H9 (cell line): ENCODE data around the gene KRTAP19-8. TPM values are rescaled to one million over a fixed set of nuclear protein-coding genes. Genes with fewer than 3 reads are reported as not detected.

ENCODE experiments used
- DNase-seq: peaks from one replicate; pipeline ENCODE4 v3.0.0-alpha.2; 2017
- H2AFZ ChIP-seq: one replicate; pipeline ENCODE4 v1.6.1; 2013; ENCODE audit warnings: mild to moderate bottlenecking, low read length, control low read depth, moderate library complexity
- H2AK5ac ChIP-seq: 2 replicates; pipeline ENCODE4 v1.6.1; 2013; ENCODE audit warnings: low read length, control low read depth, mixed read lengths; ENCODE audit not compliant: insufficient read length
- H2BK120ac ChIP-seq: one replicate; pipeline ENCODE4 v1.6.1; 2013; ENCODE audit warnings: low read depth, mild to moderate bottlenecking, low read length, control low read depth, inconsistent platforms; ENCODE audit not compliant: poor library complexity, severe bottlenecking
- H2BK12ac ChIP-seq: 2 replicates; pipeline ENCODE4 v1.6.1; 2013; ENCODE audit warnings: low read length, control low read depth, mixed read lengths, low read depth; ENCODE audit not compliant: insufficient read length
- H2BK15ac ChIP-seq: 2 replicates; pipeline ENCODE4 v1.6.1; 2013; ENCODE audit warnings: low read depth, low read length, control low read depth
- H2BK20ac ChIP-seq: one replicate; pipeline ENCODE4 v1.6.1; 2013; ENCODE audit warnings: low read depth, mild to moderate bottlenecking, low read length, control low read depth, inconsistent platforms; ENCODE audit not compliant: poor library complexity, severe bottlenecking
- H2BK5ac ChIP-seq: 2 replicates; pipeline ENCODE4 v1.6.1; 2013; ENCODE audit warnings: low read length, control low read depth, mixed read lengths; ENCODE audit not compliant: insufficient read length
- H3K14ac ChIP-seq: 2 replicates; pipeline ENCODE4 v1.6.1; 2013; ENCODE audit warnings: low read length, control low read depth; ENCODE audit not compliant: insufficient read depth
- H3K18ac ChIP-seq: 2 replicates; pipeline ENCODE4 v1.6.1; 2013; ENCODE audit warnings: low read depth, mild to moderate bottlenecking, mixed read lengths, low read length, control low read depth; ENCODE audit not compliant: insufficient read length
- H3K23ac ChIP-seq: 2 replicates; pipeline ENCODE4 v1.6.1; 2013; ENCODE audit warnings: low read length, control low read depth, mixed read lengths, low read depth; ENCODE audit not compliant: insufficient read length
- H3K23me2 ChIP-seq: 2 replicates; pipeline ENCODE4 v1.6.1; 2013; ENCODE audit warnings: low read depth, mild to moderate bottlenecking, mixed read lengths, low read length, control low read depth; ENCODE audit not compliant: insufficient read length, poor library complexity, severe bottlenecking
- H3K27ac ChIP-seq: 2 replicates; pipeline ENCODE4 v1.5.1; 2013; ENCODE audit warnings: low read length, control low read depth, mixed read lengths, low read depth; ENCODE audit not compliant: insufficient read length
- H3K27me3 ChIP-seq: 2 replicates; pipeline ENCODE4 v1.6.1; 2013; ENCODE audit warnings: low read length, control low read depth, inconsistent platforms; ENCODE audit not compliant: insufficient read depth
- H3K4ac ChIP-seq: 2 replicates; pipeline ENCODE4 v1.6.1; 2013; ENCODE audit warnings: low read depth, mild to moderate bottlenecking, control low read depth, inconsistent platforms, low read length, moderate library complexity
- H3K4me1 ChIP-seq: 2 replicates; pipeline ENCODE4 v1.6.1; 2013; ENCODE audit warnings: low read length, control low read depth, inconsistent platforms; ENCODE audit not compliant: insufficient read depth
- H3K4me2 ChIP-seq: 2 replicates; pipeline ENCODE4 v1.6.1; 2013; ENCODE audit warnings: low read length, control low read depth, mixed read lengths; ENCODE audit not compliant: insufficient read length, insufficient read depth
- H3K56ac ChIP-seq: 2 replicates; pipeline ENCODE4 v1.6.1; 2013; ENCODE audit warnings: low read depth, mild to moderate bottlenecking, mixed read lengths, low read length, control low read depth; ENCODE audit not compliant: insufficient read length
- H3K79me1 ChIP-seq: 2 replicates; pipeline ENCODE4 v1.6.1; 2013; ENCODE audit warnings: low read depth, mild to moderate bottlenecking, moderate library complexity, low read length, control low read depth, inconsistent platforms; ENCODE audit not compliant: insufficient read depth, poor library complexity, severe bottlenecking
- H3K79me2 ChIP-seq: 2 replicates; pipeline ENCODE4 v1.6.1; 2013; ENCODE audit warnings: low read length, control low read depth, inconsistent platforms; ENCODE audit not compliant: insufficient read depth
- H3K9ac ChIP-seq: 2 replicates; pipeline ENCODE4 v1.6.1; 2013; ENCODE audit warnings: low read length, control low read depth, mixed read lengths; ENCODE audit not compliant: insufficient read length; ENCODE audit errors: extremely low read depth
- H3K9me3 ChIP-seq: one replicate; pipeline ENCODE4 v1.6.1; 2013; ENCODE audit warnings: low read depth, low read length, inconsistent platforms; ENCODE audit not compliant: control insufficient read depth
- H3T11ph ChIP-seq: one replicate; pipeline ENCODE4 v1.6.1; 2013; ENCODE audit warnings: mild to moderate bottlenecking, low read length, control low read depth, inconsistent platforms
- H4K20me1 ChIP-seq: one replicate; pipeline ENCODE4 v1.6.1; 2013; ENCODE audit not compliant: control insufficient read depth, insufficient read length, insufficient read depth
- H4K5ac ChIP-seq: 2 replicates; pipeline ENCODE4 v1.6.1; 2013; ENCODE audit warnings: low read depth, mild to moderate bottlenecking, mixed read lengths, low read length, control low read depth; ENCODE audit not compliant: insufficient read length
- H4K8ac ChIP-seq: replicated peaks from 2 replicates; pipeline ENCODE4 v1.6.1; 2013; ENCODE audit warnings: low read length, control low read depth, mixed read lengths, low read depth; ENCODE audit not compliant: insufficient read length
- H4K91ac ChIP-seq: 2 replicates; pipeline ENCODE4 v1.6.1; 2013; ENCODE audit warnings: low read depth, mild to moderate bottlenecking, moderate library complexity, mixed read lengths, low read length, control low read depth; ENCODE audit not compliant: insufficient read length
- H3K27ac Mint-ChIP-seq, 3 experiments: 2 replicates in 2 of 3; 3 replicates in 1 of 3; pipeline ENCODE4 v1.8.0; 2020 to 2021; ENCODE audit warnings: mixed read lengths in 3 of 3, mild to moderate bottlenecking in 1 of 3, moderate library complexity in 1 of 3
- H3K27me3 Mint-ChIP-seq: 2 replicates; pipeline ENCODE4 v1.8.0; 2021; ENCODE audit warnings: low read depth, mild to moderate bottlenecking, moderate library complexity, mixed read lengths
- H3K36me3 Mint-ChIP-seq, 3 experiments: 2 replicates in 2 of 3; 3 replicates in 1 of 3; pipeline ENCODE4 v1.8.0; 2020 to 2021; ENCODE audit warnings: low read depth in 3 of 3, mixed read lengths in 3 of 3; ENCODE audit not compliant: insufficient read depth in 1 of 3
- H3K4me1 Mint-ChIP-seq, 2 experiments: 2 replicates each; pipeline ENCODE4 v1.8.0; 2020; ENCODE audit warnings: mixed read lengths in 2 of 2
- H3K4me3 Mint-ChIP-seq, 2 experiments: 2 replicates in 1 of 2; 3 replicates in 1 of 2; pipeline ENCODE4 v1.8.0; 2020 to 2021; ENCODE audit warnings: mild to moderate bottlenecking in 2 of 2, mixed read lengths in 2 of 2, moderate library complexity in 1 of 2
- H3K9me3 Mint-ChIP-seq, 2 experiments: 2 replicates in 1 of 2; 3 replicates in 1 of 2; pipeline ENCODE4 v1.8.0; 2020; ENCODE audit warnings: mild to moderate bottlenecking in 2 of 2, mixed read lengths in 2 of 2, moderate library complexity in 1 of 2
- CTCF ChIP-seq: fragments of 200-600 bp; sonication (generic); conservative IDR thresholded peaks from 3 replicates; pipeline ENCODE4 v1.8.0; 2021; ENCODE audit warnings: antibody characterized with exemption, mild to moderate bottlenecking
- WGBS: extraction: QIAGEN DNeasy Blood & Tissue Kit; methylation state at CpG from one replicate; pipeline ENCODE4 v1.1.7; 2013; ENCODE audit warnings: missing lambda C conversion rate, low lambda C conversion rate, mixed read lengths; ENCODE audit not compliant: insufficient read length; ENCODE audit errors: extremely low coverage; 5-methylcytosine and 5-hydroxymethylcytosine counted together
- total RNA-seq: library from RNA; stranded (reverse); gene quantifications from 2 replicates; pipeline ENCODE4 v1.2.1, GENCODE V29; 2021

Gene KRTAP19-8
- total RNA-seq, 1 experiment from 2014 or later = not detected

GRCh38 chr21:31078796-31079195 is 40.5 kb upstream of the KRTAP19-8 start:
- H4K8ac ChIP-seq = no peak overlapping the region
- no peak overlapping the region for H3K4ac ChIP-seq
- DNase-seq = no peak
- H3K23ac ChIP-seq = no peak overlapping the region
- H3T11ph ChIP-seq = no peak overlapping the region
- no peak overlapping the region for H3K18ac ChIP-seq
- H3K14ac ChIP-seq = no peak overlapping the region
- no peak overlapping the region for H3K4me2 ChIP-seq
- no peak overlapping the region for H2BK15ac ChIP-seq
- no peak overlapping the region for H2BK20ac ChIP-seq
- H3K27me3 ChIP-seq = no peaks in the 10 kb centered on the region
- H3K9me3 ChIP-seq = no peaks in the 10 kb centered on the region
- no peak overlapping the region for H2AK5ac ChIP-seq
- no peak overlapping the region for H3K27ac Mint-ChIP-seq
- no peak for TF ChIP-seq CTCF
- H3K9ac ChIP-seq = no peak overlapping the region
- H2BK12ac ChIP-seq = no peak overlapping the region
- no peaks in the 10 kb centered on the region for H3K23me2 ChIP-seq
- no peak overlapping the region for H3K56ac ChIP-seq
- H3K4me3 Mint-ChIP-seq = no peak overlapping the region
- no CpG with 5 or more reads among the region's 4 CpGs for WGBS
- no peaks in the 10 kb centered on the region for H3K4me1 ChIP-seq
- H4K91ac ChIP-seq = no peak overlapping the region
- no peak overlapping the region for H2BK5ac ChIP-seq
- no peaks in the 10 kb centered on the region for H3K79me2 ChIP-seq
- no peaks in the 10 kb centered on the region; a peak in 1 of 7 replicates for H3K36me3 Mint-ChIP-seq
- no peak overlapping the region for H2BK120ac ChIP-seq
- H3K79me1 ChIP-seq = no peaks in the 10 kb centered on the region
- H3K4me1 Mint-ChIP-seq = no peaks in the 10 kb centered on the region
- H3K27ac ChIP-seq = no peak overlapping the region
- no peaks in the 10 kb centered on the region for H4K20me1 ChIP-seq
- no peaks in the 10 kb centered on the region for H3K27me3 Mint-ChIP-seq
- no peak overlapping the region for H4K5ac ChIP-seq
- no peak overlapping the region for H2AFZ ChIP-seq
- peaks cover 0 to 4% of the 10 kb centered on the region in 2 experiments; a peak in 2 of 5 replicates for H3K9me3 Mint-ChIP-seq
